GM12873 (cell line): ENCODE results near the gene DNAJC28.

Experiments used
- CTCF ChIP-seq: IDR thresholded peaks from 2 replicates; pipeline ENCODE4 v1.5.1; 2012; ENCODE audit warnings: low read depth, mild to moderate bottlenecking, moderate library complexity, low read length, control low read depth; ENCODE audit not compliant: insufficient read depth; ENCODE audit errors: missing control alignments

DNAJC28 gene

GRCh38 chr21:33496345-33496744 lies 4.8 kb upstream of the DNAJC28 start:
- no peak for TF ChIP-seq CTCF

- TF ChIP-seq CTCF: no peak
Measured at GRCh38 chr21:33495743-33496142, 4.2 kb upstream of the DNAJC28 start.

GRCh38 chr21:33493756-33494155 lies 2.2 kb upstream of the DNAJC28 start:
- no peak for TF ChIP-seq CTCF

- TF ChIP-seq CTCF: no peak
Measured at GRCh38 chr21:33492571-33492970, 1.1 kb upstream of the DNAJC28 start.

GRCh38 chr21:33490991-33491372 lies 534 bp downstream of the DNAJC28 start:
- TF ChIP-seq CTCF: no peak

GRCh38 chr21:33488936-33489335 lies 2.6 kb downstream of the DNAJC28 start:
- TF ChIP-seq CTCF: no peak

GRCh38 chr21:33487996-33488395 lies 3.5 kb downstream of the DNAJC28 start:
- TF ChIP-seq CTCF: no peak
